Motor neuron (in vitro differentiated cells): ENCODE data around the gene VPS35. TPM values are rescaled to one million over a fixed set of nuclear protein-coding genes. Genes with fewer than 3 reads are reported as not detected.

Source experiments
- ATAC-seq, 8 experiments: fragments of 200-7000 bp; cut with Tn5 transposase; replicated peaks in 6 of 8; 2 replicates each; pipeline ENCODE4 v1.8.0; 2021; ENCODE audit warnings: mild to moderate bottlenecking in 8 of 8, moderate library complexity in 8 of 8
- H3K27ac ChIP-seq, 2 donors: fragments of 250-450 bp; sonication (Bioruptor Pico); 2 replicates each; pipeline ENCODE4 v1.9.0; 2021; ENCODE audit warnings: antibody characterized with exemption in 2 of 2, mild to moderate bottlenecking in 2 of 2, moderate library complexity in 1 of 2
- H3K4me1 ChIP-seq, 2 donors: fragments of 250-450 bp; sonication (Bioruptor Pico); replicated peaks in 1 of 2; 2 replicates each; pipeline ENCODE4 v1.6.1; 2021; ENCODE audit warnings: antibody characterized with exemption in 2 of 2, mild to moderate bottlenecking in 2 of 2, moderate library complexity in 1 of 2
- H3K4me3 ChIP-seq, 5 donors: fragments of 250-450 bp; sonication (Bioruptor Pico); 2 replicates each; pipeline ENCODE4 v1.9.0; 2021; ENCODE audit warnings: antibody characterized with exemption in 5 of 5, mild to moderate bottlenecking in 5 of 5, moderate library complexity in 4 of 5
- WGBS, 10 experiments: fragments of 450-650 bp; shearing (Covaris generic); methylation state at CpG; one replicate each; pipeline ENCODE4 v1.0.0; 2022; 5-methylcytosine and 5-hydroxymethylcytosine counted together
- in situ Hi-C, 9 experiments: fragments of 400-800 bp; cut with MboI; loops; one replicate each; pipeline ENCODE4 v1.15.0; 2021; ENCODE audit warnings: low sequenced_read_pairs in 9 of 9, low pct_unique_long_range_greater_than_20kb in 2 of 9; ENCODE audit not compliant: unreplicated experiment in 9 of 9
- total RNA-seq, 8 experiments: library from RNA; unstranded; fragments of 300-600 nt; gene quantifications; 2 replicates each; pipeline versions ENCODE4 v1.2.3 to v1.2.4, GENCODE V29; 2022

VPS35 gene
- 10 to 100 TPM; 39.6 to 80.6 (median 54.8) TPM for total RNA-seq

- Histone ChIP-seq H3K4me3 (peak within 1 kb of the TSS; percentile 70 to 88 (median 73)), H3K4me1 (peaks cover 12 to 23% of the 10 kb centered on the region in 2 donors), H3K27ac (peak within 1 kb of the TSS; percentile 98)
- ATAC-seq = peak; percentile 83 to 92 (median 88)
- 0% methylated on average over 2 to 6 of the region's 54 CpGs; no CpG with 5 or more reads in 8 of the 10 experiments for WGBS, 10 experiments
- in situ Hi-C loops = loop anchor here in 2 of 9 experiments (25.0 kb wide), 2 partner anchors 98 to 123 kb away; no protein-coding TSS in a partner anchor
Measured at GRCh38 chr16:46688654-46689364, at the start of gene VPS35. VPS35 (minus strand) TSS chr16:46689178; CDS start chr16:46689133, 45 bp downstream.

GRCh38 chr16:46737621-46738214 lies 48.7 kb upstream of the VPS35 start:
- ATAC-seq = no peak
- WGBS, 10 experiments = 0 to 90% (median 70%) methylated on average over 1 to 4 of the region's 14 CpGs; no CpG with 5 or more reads in 5 of the 10 experiments
- in situ Hi-C loops = no loop called here
- Histone ChIP-seq H3K27ac (no peak overlapping the region), H3K4me1 (peaks cover 0 to under 1% of the 10 kb centered on the region in 2 donors), H3K4me3 (no peak overlapping the region)

- Histone ChIP-seq H3K4me3 (no peak overlapping the region), H3K4me1 (no peaks in the 10 kb centered on the region), H3K27ac (no peak overlapping the region)
- 0 to 100% (median 64%) methylated on average over 1 to 5 of the region's 12 CpGs; no CpG with 5 or more reads in 5 of the 10 experiments for WGBS, 10 experiments
- in situ Hi-C loops = no loop called here
- ATAC-seq = no peak
Measured at GRCh38 chr16:46736695-46737094, 47.7 kb upstream of the VPS35 start.

GRCh38 chr16:46733319-46733830 lies 44.4 kb upstream of the VPS35 start:
- Histone ChIP-seq H3K4me3 (no peak overlapping the region), H3K27ac (no peak overlapping the region), H3K4me1 (no peaks in the 10 kb centered on the region)
- 0 to 75% (median 51%) methylated on average over 1 to 5 of the region's 9 CpGs; no CpG with 5 or more reads in 5 of the 10 experiments for WGBS, 10 experiments
- no peak for ATAC-seq
- in situ Hi-C loops = no loop called here

GRCh38 chr16:46732561-46732960 lies 43.6 kb upstream of the VPS35 start:
- Histone ChIP-seq H3K4me3 (no peak overlapping the region), H3K4me1 (no peaks in the 10 kb centered on the region), H3K27ac (no peak overlapping the region)
- ATAC-seq = no peak
- in situ Hi-C loops = no loop called here
- WGBS, 10 experiments = 60 to 100% (median 79%) methylated on average over 1 to 3 of the region's 4 CpGs; no CpG with 5 or more reads in 5 of the 10 experiments

- Histone ChIP-seq H3K4me3 (no peak overlapping the region), H3K27ac (no peak overlapping the region), H3K4me1 (no peaks in the 10 kb centered on the region)
- in situ Hi-C loops = no loop called here
- peak in 4 of 8 experiments; percentile 16 to 71 (median 42) for ATAC-seq
- WGBS, 10 experiments = 20 to 100% (median 63%) methylated on average over 1 to 4 of the region's 23 CpGs; no CpG with 5 or more reads in 6 of the 10 experiments
Measured at GRCh38 chr16:46731691-46732555, 42.9 kb upstream of the VPS35 start.

GRCh38 chr16:46730801-46731690 lies 42.1 kb upstream of the VPS35 start:
- Histone ChIP-seq H3K4me3 (no peak overlapping the region), H3K27ac (no peak overlapping the region), H3K4me1 (no peaks in the 10 kb centered on the region)
- WGBS, 10 experiments = 60 to 100% (median 97%) methylated on average over 1 to 11 of the region's 17 CpGs; no CpG with 5 or more reads in 1 of the 10 experiments
- in situ Hi-C loops = no loop called here
- peak in 1 of 8 experiments; percentile 43 for ATAC-seq

- no peaks in the 10 kb centered on the region for H3K4me1 ChIP-seq
- H3K4me3 ChIP-seq = no peak overlapping the region
- no peak for ATAC-seq
- H3K27ac ChIP-seq = no peak overlapping the region
- WGBS, 10 experiments = 50 to 53% methylated on average over 1 to 3 of the region's 8 CpGs; no CpG with 5 or more reads in 8 of the 10 experiments
- in situ Hi-C loops = no loop called here
Measured at GRCh38 chr16:46730126-46730525, 41.1 kb upstream of the VPS35 start.

GRCh38 chr16:46729326-46729995 lies 40.5 kb upstream of the VPS35 start:
- 20 to 87% (median 63%) methylated on average over 1 to 3 of the region's 7 CpGs; no CpG with 5 or more reads in 5 of the 10 experiments for WGBS, 10 experiments
- no peak for ATAC-seq
- H3K4me1 ChIP-seq = no peaks in the 10 kb centered on the region
- H3K27ac ChIP-seq = no peak overlapping the region
- no peak overlapping the region for H3K4me3 ChIP-seq
- in situ Hi-C loops = no loop called here

GRCh38 chr16:46728806-46729205 lies 39.8 kb upstream of the VPS35 start:
- in situ Hi-C loops = no loop called here
- Histone ChIP-seq H3K4me1 (no peaks in the 10 kb centered on the region), H3K27ac (no peak overlapping the region), H3K4me3 (no peak overlapping the region)
- 39 to 100% (median 75%) methylated on average over 1 to 12 of the region's 14 CpGs for WGBS, 10 experiments
- no peak for ATAC-seq

- ATAC-seq = no peak
- in situ Hi-C loops = no loop called here
- Histone ChIP-seq H3K27ac (no peak overlapping the region), H3K4me1 (no peaks in the 10 kb centered on the region), H3K4me3 (no peak overlapping the region)
- 52 to 100% (median 88%) methylated on average over 2 to 9 of the region's 9 CpGs; no CpG with 5 or more reads in 4 of the 10 experiments for WGBS, 10 experiments
Measured at GRCh38 chr16:46727630-46728029, 38.7 kb upstream of the VPS35 start.
